ENCODE measurements around the gene NOL9.

The NOL9 gene

GRCh38 chr1:6491480-6491962 lies 62.8 kb downstream of the NOL9 start, which contains the start of gene PLEKHG5:
TSS of gene PLEKHG5 (minus strand) at chr1:6491667. CDS start at chr1:6477571, 14,096 bp downstream.
- H3K27ac ChIP-seq = peak within 1 kb of the TSS; percentile 88
- TF ChIP-seq ZFX (IDR thresholded peaks at IDR 0.05) = no peak
- TF ChIP-seq CTCF (conservative IDR thresholded peaks at IDR 0.05) = no peak

GRCh38 chr1:6491081-6491449 lies 63.2 kb downstream of the NOL9 start:
- no peak for TF ChIP-seq ZFX (IDR thresholded peaks at IDR 0.05)
- no peak for TF ChIP-seq CTCF (conservative IDR thresholded peaks at IDR 0.05)
- peak overlapping the region; percentile 88 for H3K27ac ChIP-seq

- TF ChIP-seq ZFX (IDR thresholded peaks at IDR 0.05) (peak; percentile 57; the same call in 1 of the 2 replicates), CTCF (conservative IDR thresholded peaks at IDR 0.05) (peak; percentile 80; the same call in 1 of the 2 replicates)
- peak overlapping the region; percentile 88 for H3K27ac ChIP-seq
Measured at GRCh38 chr1:6490181-6491080, 63.9 kb downstream of the NOL9 start.

GRCh38 chr1:6489799-6490180 lies 64.5 kb downstream of the NOL9 start:
- TF ChIP-seq CTCF (conservative IDR thresholded peaks at IDR 0.05) = peak; percentile 99
- TF ChIP-seq ZFX (IDR thresholded peaks at IDR 0.05) = no peak
- peak overlapping the region; percentile 88 for H3K27ac ChIP-seq

GRCh38 chr1:6489383-6489765 lies 64.9 kb downstream of the NOL9 start:
- TF ChIP-seq ZFX (IDR thresholded peaks at IDR 0.05) (no peak), CTCF (conservative IDR thresholded peaks at IDR 0.05) (no peak)
- no peak overlapping the region for H3K27ac ChIP-seq

DNA sequence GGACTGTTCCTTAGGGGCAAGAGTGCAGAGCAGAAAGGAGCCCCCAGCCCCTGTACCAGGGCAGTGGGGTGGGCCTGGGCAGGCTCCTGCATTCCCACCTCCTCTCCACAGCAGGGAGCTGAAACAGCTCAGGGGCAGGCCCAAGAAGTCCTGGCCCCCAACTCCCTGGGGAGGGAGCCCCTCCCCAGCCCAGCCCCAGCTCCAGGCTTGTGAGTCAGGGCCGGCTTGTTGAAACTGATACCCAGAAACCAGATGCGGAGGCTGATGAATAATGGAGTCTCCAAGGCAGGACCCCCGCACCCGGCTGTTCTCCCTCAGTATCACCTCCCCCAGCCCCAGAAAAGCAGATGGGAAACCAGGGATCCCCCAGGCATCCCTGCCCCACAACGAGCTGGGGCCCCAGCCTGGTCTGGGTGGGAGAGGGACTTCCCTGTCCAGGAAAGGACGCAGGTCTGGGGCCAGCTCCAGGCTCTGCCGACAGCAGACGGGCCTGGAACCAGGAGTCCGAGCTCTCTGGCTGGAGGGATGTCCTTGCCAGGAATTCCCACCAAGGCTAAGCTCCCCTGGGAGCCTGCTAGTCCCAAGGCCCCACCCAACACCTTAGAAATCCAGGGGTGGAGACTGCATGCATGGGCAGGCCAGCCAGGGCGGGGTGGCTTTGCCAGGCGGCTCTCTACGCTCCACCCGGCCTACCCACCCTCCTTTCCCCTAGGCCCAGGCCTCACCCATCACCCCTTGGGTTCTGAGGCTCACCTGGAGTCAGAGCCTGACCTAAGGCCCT lies 65.5 kb downstream of the NOL9 start:
- H3K27ac ChIP-seq = no peak overlapping the region

More for the DNA sequence above, 65.5 kb downstream of the NOL9 start:
- TF ChIP-seq ZFX (IDR thresholded peaks at IDR 0.05) = no peak
- no peak for TF ChIP-seq CTCF (conservative IDR thresholded peaks at IDR 0.05)
